Endothelial cell of umbilical vein (primary cell): ENCODE measurements around the gene MYO18A. TPM values are rescaled to one million over a fixed set of nuclear protein-coding genes. Genes with fewer than 3 reads are reported as not detected.

ENCODE experiments used
- BruUV-seq: library from RNA; stranded (reverse); fragments of 400-500 nt; replicated peaks from 2 replicates; lab custom pipeline; 2021; lab: Mats Ljungman, UMichigan
- CTCF ChIA-PET: fragments of 300-600, 350-600 bp; sonication (Branson Sonifier 250); formaldehyde crosslinking; loops from one replicate; lab custom pipeline; 2021; ENCODE audit warnings: antibody characterized with exemption, inconsistent platforms; lab: Charles Lee
- POLR2A ChIA-PET: fragments of 300-600, 350-600 bp; sonication (Branson Sonifier 250); formaldehyde crosslinking; loops from one replicate; lab custom pipeline; 2021; ENCODE audit warnings: antibody characterized with exemption, inconsistent platforms; lab: Charles Lee
- DNase-seq: peaks from one replicate; pipeline ENCODE4 v3.0.0-alpha.2; 2011; ENCODE audit warnings: low read depth, low spot score
- FAIRE-seq: peaks from 2 replicates; lab custom pipeline; 2011; peaks lifted over from hg19 to GRCh38; lab: Jason Lieb, UNC
- H2AFZ ChIP-seq: 2 replicates; pipeline ENCODE4 v1.6.0; 2012; ENCODE audit warnings: low read depth, low read length, control low read depth, inconsistent platforms
- H3K27ac ChIP-seq: 2 replicates; pipeline ENCODE4 v1.5.1; 2011; ENCODE audit warnings: low read depth, mild to moderate bottlenecking, control low read depth, low read length, moderate library complexity; ENCODE audit not compliant: insufficient read depth
- H3K27me3 ChIP-seq, 2 experiments: 2 replicates each; pipeline versions ENCODE4 v1.6.0 to v1.6.1; 2011; ENCODE audit warnings: low read length in 2 of 2, mixed read lengths in 1 of 2; ENCODE audit not compliant: control insufficient read depth in 2 of 2, insufficient read depth in 2 of 2
- H3K36me3 ChIP-seq, 2 experiments: 2 replicates in 1 of 2; 3 replicates in 1 of 2; pipeline ENCODE4 v1.5.1; 2011; ENCODE audit warnings: low read length in 2 of 2, mild to moderate bottlenecking in 1 of 2, moderate library complexity in 1 of 2; ENCODE audit not compliant: control insufficient read depth in 2 of 2, insufficient read depth in 2 of 2; ENCODE audit errors: extremely low read depth in 1 of 2
- H3K4me1 ChIP-seq: 3 replicates; pipeline ENCODE4 v1.5.1; 2011; ENCODE audit warnings: mild to moderate bottlenecking, low read length; ENCODE audit not compliant: control insufficient read depth, insufficient read depth; ENCODE audit errors: extremely low read depth
- H3K4me2 ChIP-seq: 2 replicates; pipeline ENCODE4 v1.6.1; 2011; ENCODE audit warnings: low read length, control low read depth, mixed read lengths; ENCODE audit not compliant: insufficient read depth
- H3K4me3 ChIP-seq, 3 experiments: fragments of 200-600 bp in 1 of 3; sonication (generic), shearing (Covaris generic) in 1 of 3; replicated peaks in 1 of 3; 2 replicates each; pipeline ENCODE4 v1.5.1; 2011 to 2016; ENCODE audit warnings: control low read depth in 3 of 3, low read length in 3 of 3, mild to moderate bottlenecking in 2 of 3, inconsistent platforms in 1 of 3, low read depth in 1 of 3, moderate library complexity in 1 of 3; ENCODE audit not compliant: insufficient read depth in 1 of 3
- H3K79me2 ChIP-seq: 2 replicates; pipeline ENCODE4 v1.6.0; 2012; ENCODE audit warnings: low read length, inconsistent platforms; ENCODE audit not compliant: control insufficient read depth, insufficient read depth
- H3K9ac ChIP-seq: replicated peaks from 2 replicates; pipeline ENCODE3; 2011; ENCODE audit warnings: low read length, control low read depth; ENCODE audit not compliant: insufficient read depth; ENCODE audit errors: extremely low read depth
- H3K9me1 ChIP-seq: replicated peaks from 3 replicates; pipeline ENCODE4 v1.6.0; 2011; ENCODE audit warnings: mild to moderate bottlenecking, low read length; ENCODE audit not compliant: control insufficient read depth, insufficient read depth; ENCODE audit errors: extremely low read depth
- H3K9me3 ChIP-seq: replicated peaks from 2 replicates; pipeline ENCODE4 v1.5.1; 2012; ENCODE audit warnings: low read length, inconsistent platforms; ENCODE audit not compliant: control insufficient read depth, insufficient read depth
- H4K20me1 ChIP-seq: replicated peaks from 2 replicates; pipeline ENCODE3; 2011; ENCODE audit warnings: mild to moderate bottlenecking, low read length; ENCODE audit not compliant: control insufficient read depth, insufficient read depth; ENCODE audit errors: extremely low read depth
- CTCF ChIP-seq, 2 donors: IDR thresholded peaks; 1 replicate in 1 of 2; 2 replicates in 1 of 2; pipeline ENCODE4 v1.5.1; 2011; ENCODE audit warnings: low read length in 2 of 2, mild to moderate bottlenecking in 2 of 2, moderate library complexity in 2 of 2, control low read depth in 1 of 2, inconsistent platforms in 1 of 2, low read depth in 1 of 2; ENCODE audit not compliant: insufficient read depth in 1 of 2; ENCODE audit errors: extremely low read depth in 1 of 2
- EZH2 ChIP-seq: IDR thresholded peaks from 2 replicates; pipeline ENCODE4 v1.6.1; 2012; ENCODE audit warnings: borderline replicate concordance, low read depth, mild to moderate bottlenecking, moderate library complexity, low read length, inconsistent platforms; ENCODE audit not compliant: severe bottlenecking
- FOS ChIP-seq: IDR thresholded peaks from 2 replicates; pipeline ENCODE4 v1.6.1; 2011; ENCODE audit warnings: mild to moderate bottlenecking, low read length, moderate library complexity, borderline replicate concordance; ENCODE audit not compliant: insufficient read depth
- GATA2 ChIP-seq: IDR thresholded peaks from 2 replicates; pipeline ENCODE4 v1.7.0; 2011; ENCODE audit warnings: low read depth, mild to moderate bottlenecking, moderate library complexity, mixed read lengths, low read length; ENCODE audit not compliant: insufficient read length, insufficient read depth
- JUN ChIP-seq: IDR thresholded peaks from 2 replicates; pipeline ENCODE4 v1.6.1; 2011; ENCODE audit warnings: borderline replicate concordance, low read depth; ENCODE audit not compliant: insufficient read length, insufficient read depth
- MAX ChIP-seq: IDR thresholded peaks from 2 replicates; pipeline ENCODE4 v1.6.1; 2011; ENCODE audit not compliant: insufficient read depth, insufficient read length
- MYC ChIP-seq: IDR thresholded peaks from one replicate; pipeline ENCODE4 v1.6.1; 2011; ENCODE audit warnings: mild to moderate bottlenecking, low read depth, low read length
- POLR2A ChIP-seq: IDR thresholded peaks from 2 replicates; pipeline ENCODE4 v1.6.1; 2012; ENCODE audit warnings: low read depth, mild to moderate bottlenecking, control low read depth, low read length
- POLR2AphosphoS5 ChIP-seq: IDR thresholded peaks from 2 replicates; pipeline ENCODE4 v1.6.1; 2012; ENCODE audit warnings: low read depth, mild to moderate bottlenecking, control low read depth, low read length, moderate library complexity; ENCODE audit not compliant: insufficient read depth
- dilution Hi-C: fragments of 300-500 bp; cut with MboI; formaldehyde crosslinking; loops from one replicate; pipeline ENCODE4 v1.15.0; 2019; ENCODE audit warnings: low sequenced_read_pairs; ENCODE audit not compliant: extremely low pct_ligation_motif_present
- intact Hi-C: fragments of 100-400 bp; cut with micrococcal nuclease; formaldehyde crosslinking; loops from one replicate; pipeline ENCODE4 v1.10.0; 2022
- polyA plus RNA-seq, 4 experiments: library from polyadenylated mRNA; depleted of rRNA in 3 of 4; stranded (reverse) in 3 of 4; unstranded in 1 of 4; fragments of >200 nt; gene quantifications; 2 replicates each; pipeline versions ENCODE4 v1.2.1 to v1.2.3, GENCODE V29; 2011 to 2012; ENCODE audit warnings: missing spikeins in 1 of 4
- total RNA-seq: library from RNA; stranded (reverse); gene quantifications from 2 replicates; pipeline ENCODE4 v1.2.3, GENCODE V29; 2021

Gene MYO18A
- total and polyA plus RNA-seq, 2 donors (not counting 3 experiments of a cell fraction or from before 2014, with no cell fraction given), result 3.9 to 28.3 TPM

DNA sequence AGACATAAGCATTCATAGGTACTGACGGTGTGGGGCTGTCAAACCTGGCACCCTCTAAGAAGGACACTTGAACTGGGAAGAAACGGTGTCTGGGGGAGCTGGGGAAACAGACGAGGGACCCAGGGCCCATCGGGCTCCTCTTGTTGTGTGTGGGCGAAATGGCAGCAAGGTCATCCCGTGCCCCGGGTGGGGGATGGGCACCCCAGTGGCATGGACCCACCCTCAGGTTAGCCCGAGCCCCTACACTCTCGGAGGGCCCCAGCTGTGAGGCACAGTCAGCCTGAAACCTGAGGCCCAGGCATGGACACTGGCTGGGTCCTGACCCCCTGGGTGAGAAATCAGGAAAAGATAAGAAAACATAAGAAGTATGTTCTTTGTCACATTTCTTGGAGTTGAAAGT is 57.1 kb downstream of the MYO18A start:
- Histone ChIP-seq H3K4me3 (no peak overlapping the region), H3K9me3 (no peaks in the 10 kb centered on the region), H3K9ac (no peak overlapping the region), H3K9me1 (no peaks in the 10 kb centered on the region), H3K79me2 (no peaks in the 10 kb centered on the region), H3K4me2 (no peak overlapping the region), H3K36me3 (peaks cover 0 to 8% of the 10 kb centered on the region in 2 experiments), H4K20me1 (no peaks in the 10 kb centered on the region), H3K27ac (no peak overlapping the region), H3K4me1 (no peaks in the 10 kb centered on the region), H2AFZ (no peak overlapping the region), H3K27me3 (no peaks in the 10 kb centered on the region)
- FAIRE-seq, result no peak
- ChIA-PET CTCF (interaction anchor here (1.3 to 3.8 kb wide), 3 partner anchors 21 to 168 kb away, joined by 5 to 329 read pairs (median 93); no protein-coding TSS in a partner anchor), POLR2A (interaction anchor here (1.3 kb wide), 1 partner anchor 22 kb away, joined by 3 read pairs; no protein-coding TSS in a partner anchor)
- intact Hi-C loops, result no loop called here
- TF ChIP-seq CTCF (IDR thresholded peaks at IDR 0.05; ENCODE audit: extremely low read depth in 1 of 2, insufficient read depth in 1 of 2, low read depth in 1 of 2, low read length in 2 of 2), result no peak
- DNase-seq, result no peak
- no TSS peak for BruUV-seq
- dilution Hi-C loops, result no loop called here

GRCh38 chr17:29121442-29121841 is 58.8 kb downstream of the MYO18A start:
- no peak for FAIRE-seq
- no peaks in the 10 kb centered on the region for H3K9me1 ChIP-seq
- POLR2A ChIA-PET, result no interaction called here
- no peak overlapping the region for H3K4me3 ChIP-seq
- no peak overlapping the region for H3K27ac ChIP-seq
- no peaks in the 10 kb centered on the region for H3K9me3 ChIP-seq
- no peak overlapping the region for H3K4me2 ChIP-seq
- peaks cover 0 to 8% of the 10 kb centered on the region in 2 experiments for H3K36me3 ChIP-seq
- CTCF ChIA-PET, result interaction anchor here (15.8 kb wide), 1 partner anchor 160 kb away, joined by 1079 read pairs; no protein-coding TSS in a partner anchor
- DNase-seq, result no peak
- no TSS peak for BruUV-seq
- TF ChIP-seq JUN (no peak), MYC (no peak), FOS (no peak), CTCF (IDR thresholded peaks at IDR 0.05; ENCODE audit: extremely low read depth in 1 of 2, insufficient read depth in 1 of 2, low read depth in 1 of 2, low read length in 2 of 2) (no peak), POLR2AphosphoS5 (no peak), GATA2 (no peak), POLR2A (no peak), EZH2 (no peak), MAX (no peak)
- no peaks in the 10 kb centered on the region for H3K4me1 ChIP-seq
- H3K79me2 ChIP-seq, result no peaks in the 10 kb centered on the region
- no peaks in the 10 kb centered on the region for H3K27me3 ChIP-seq
- no peak overlapping the region for H2AFZ ChIP-seq
- H4K20me1 ChIP-seq, result no peaks in the 10 kb centered on the region
- dilution Hi-C loops, result no loop called here
- intact Hi-C loops, result no loop called here
- H3K9ac ChIP-seq, result no peak overlapping the region
